ENCODE measurements around the gene DYSF.

Gene DYSF

DNA sequence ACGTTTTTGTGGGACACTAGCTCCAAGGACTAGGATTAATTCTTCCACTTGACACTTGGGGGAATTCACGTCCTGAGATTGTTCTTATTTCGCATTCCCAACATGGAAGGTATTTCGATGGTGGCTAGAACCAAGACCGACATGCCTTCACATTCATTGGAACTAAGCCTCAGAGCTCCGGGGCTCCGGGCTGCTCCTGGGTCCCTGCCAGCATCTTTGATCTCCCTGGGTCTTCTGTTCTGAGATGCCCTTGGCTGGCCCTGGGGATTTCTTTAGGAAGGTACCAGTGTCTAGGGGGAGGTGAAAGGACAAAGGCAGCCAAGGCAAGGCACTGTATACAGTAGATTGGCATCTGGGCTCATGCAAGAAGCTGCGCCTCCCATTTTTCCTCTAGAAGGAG is 76.8 kb downstream of the DYSF start:
- DNase-seq (ENCODE audit: low read depth) = no peak

GRCh38 chr2:71530641-71531332 is 77.4 kb downstream of the DYSF start:
- DNase-seq (ENCODE audit: low read depth) = no peak

DNA sequence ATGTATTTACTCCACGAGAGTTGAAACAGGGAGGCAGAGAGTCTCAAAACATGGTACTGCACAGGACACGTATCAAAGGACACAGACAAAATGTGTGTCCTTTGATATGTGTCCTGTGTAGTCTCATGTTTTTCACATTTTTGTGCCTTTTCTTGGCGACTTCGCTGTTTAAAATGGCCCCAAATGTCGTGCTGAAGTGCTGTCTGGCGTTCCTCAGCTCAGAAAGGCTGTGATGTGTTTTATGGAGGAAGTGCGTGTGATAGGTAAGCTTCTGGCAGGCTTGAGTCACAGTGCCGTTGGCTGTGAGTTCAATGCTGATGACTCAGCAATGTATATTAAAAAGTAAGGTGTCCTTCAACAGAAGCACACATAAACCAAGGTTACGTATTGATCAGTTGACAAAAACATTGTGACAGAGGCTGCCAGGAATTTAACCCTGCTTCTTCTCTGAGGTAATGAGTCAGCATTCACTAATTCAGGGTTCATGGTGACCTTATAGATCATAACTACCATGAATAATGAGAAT is 78.2 kb downstream of the DYSF start:
- no peak for DNase-seq (ENCODE audit: low read depth)

DNA sequence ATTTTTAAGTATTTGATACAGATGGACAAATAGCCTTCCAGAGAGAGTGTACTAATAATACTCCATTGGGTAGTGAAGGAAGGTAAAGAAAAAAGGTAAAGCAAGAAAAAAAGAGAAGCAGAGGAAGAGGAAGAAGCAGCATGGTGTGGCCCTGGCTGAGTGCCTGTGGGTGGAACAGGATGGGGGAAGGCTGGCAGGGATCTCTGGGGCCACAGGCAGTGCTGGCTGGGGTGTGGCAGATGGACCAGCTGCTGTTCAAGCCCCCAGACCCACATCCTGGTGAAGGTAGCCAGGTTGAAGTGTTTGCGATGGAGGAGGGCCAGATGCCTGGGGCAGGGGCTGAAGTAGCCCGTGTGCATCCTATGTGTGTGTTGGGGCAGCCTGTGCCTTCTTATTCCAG is 79.0 kb downstream of the DYSF start:
- no peak for DNase-seq (ENCODE audit: low read depth)

- DNase-seq (ENCODE audit: low read depth) = no peak
Observed at GRCh38 chr2:71534201-71534600, 80.8 kb downstream of the DYSF start.

DNA sequence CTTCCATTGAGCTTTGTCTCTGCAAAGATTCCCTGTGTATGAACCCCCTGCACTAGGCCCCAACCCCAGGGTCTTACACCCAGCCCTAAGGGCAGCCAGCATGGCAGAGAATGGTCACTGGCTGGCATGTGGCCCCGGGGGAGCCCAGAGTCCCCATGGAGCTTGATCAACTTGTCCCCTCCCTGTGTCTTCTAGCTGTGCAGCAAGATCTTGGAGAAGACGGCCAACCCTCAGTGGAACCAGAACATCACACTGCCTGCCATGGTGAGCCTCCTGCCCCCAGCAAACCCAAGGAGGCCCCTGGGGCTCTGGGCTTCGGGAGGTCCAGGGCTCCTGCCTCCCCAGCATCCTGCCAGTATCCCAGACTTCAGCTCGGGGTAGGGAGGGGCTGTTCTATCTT is 81.5 kb downstream of the DYSF start:
- no peak for DNase-seq (ENCODE audit: low read depth)

DNA sequence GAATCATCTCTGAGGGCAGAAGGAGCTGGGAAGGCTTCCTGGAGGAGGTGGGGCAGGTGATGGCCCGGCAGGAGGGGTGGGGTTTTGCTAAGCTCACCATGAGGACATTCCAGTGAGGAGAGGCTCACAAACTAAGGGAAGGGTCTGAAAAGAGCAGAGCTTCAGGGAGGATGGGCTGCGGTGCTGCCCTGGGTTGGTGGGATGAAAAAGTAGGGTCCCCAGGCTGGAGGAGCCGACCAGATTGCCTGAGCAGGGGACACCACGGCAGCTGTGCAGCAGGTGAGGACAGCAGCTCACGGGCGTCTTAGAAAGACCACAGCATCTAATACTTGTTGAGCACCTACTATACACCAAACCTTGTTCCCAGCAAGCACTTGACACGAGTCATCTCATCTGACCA is 82.2 kb downstream of the DYSF start:
- DNase-seq (ENCODE audit: low read depth) = no peak

- no peak for DNase-seq (ENCODE audit: low read depth)
Observed at GRCh38 chr2:71536226-71536671, 82.9 kb downstream of the DYSF start.

- no peak for DNase-seq (ENCODE audit: low read depth)
Observed at GRCh38 chr2:71538241-71538640, 84.9 kb downstream of the DYSF start.

DNA sequence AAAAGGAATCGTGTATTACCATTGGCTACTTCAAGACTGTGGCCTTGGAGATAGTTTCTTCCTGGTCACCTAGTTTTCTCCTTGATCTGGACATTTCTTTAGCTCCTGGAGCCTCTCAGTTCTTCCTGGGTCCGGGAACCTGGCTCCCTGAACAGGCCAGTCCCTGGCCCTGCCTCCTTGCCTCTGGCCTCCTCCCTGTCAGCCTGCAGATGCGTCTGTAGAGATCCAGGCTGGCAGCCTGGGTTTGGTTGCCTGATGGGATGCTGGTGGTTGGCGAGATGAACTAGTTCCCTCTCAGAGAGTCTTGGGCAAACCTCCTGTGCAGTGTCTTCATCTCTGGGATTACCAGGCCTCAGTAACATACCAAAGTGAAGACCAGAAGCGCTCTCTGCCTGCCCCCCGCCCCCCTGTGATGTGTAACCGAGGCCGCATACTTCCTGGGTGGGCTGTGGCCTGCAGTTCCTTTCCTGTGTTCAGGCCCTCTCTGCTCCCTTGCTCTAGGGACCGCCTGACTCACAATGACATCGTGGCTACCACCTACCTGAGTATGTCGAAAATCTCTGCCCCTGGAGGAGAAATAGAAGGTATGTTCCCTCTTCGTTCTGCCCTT is 85.4 kb downstream of the DYSF start:
- no peak for DNase-seq (ENCODE audit: low read depth)

DNA sequence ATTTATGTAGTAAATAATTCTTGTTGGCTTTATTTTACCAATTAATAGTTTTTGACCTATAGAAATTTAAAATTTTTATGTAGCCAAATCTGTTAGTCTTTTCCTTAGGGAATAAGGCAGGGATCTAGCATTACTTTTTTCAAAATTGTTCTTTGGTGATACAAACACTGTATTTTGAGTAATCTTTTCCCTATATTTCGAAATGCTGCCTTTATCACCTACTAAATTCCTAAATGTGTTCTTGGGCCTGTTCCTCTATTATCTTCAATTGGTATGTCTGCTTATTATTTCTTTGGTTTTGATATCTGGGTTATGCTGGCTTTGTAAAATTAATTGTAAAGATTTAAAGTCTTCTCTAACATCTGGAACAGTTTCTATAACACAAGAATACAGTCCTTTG is 87.5 kb downstream of the DYSF start:
- no peak for DNase-seq (ENCODE audit: low read depth)

DNA sequence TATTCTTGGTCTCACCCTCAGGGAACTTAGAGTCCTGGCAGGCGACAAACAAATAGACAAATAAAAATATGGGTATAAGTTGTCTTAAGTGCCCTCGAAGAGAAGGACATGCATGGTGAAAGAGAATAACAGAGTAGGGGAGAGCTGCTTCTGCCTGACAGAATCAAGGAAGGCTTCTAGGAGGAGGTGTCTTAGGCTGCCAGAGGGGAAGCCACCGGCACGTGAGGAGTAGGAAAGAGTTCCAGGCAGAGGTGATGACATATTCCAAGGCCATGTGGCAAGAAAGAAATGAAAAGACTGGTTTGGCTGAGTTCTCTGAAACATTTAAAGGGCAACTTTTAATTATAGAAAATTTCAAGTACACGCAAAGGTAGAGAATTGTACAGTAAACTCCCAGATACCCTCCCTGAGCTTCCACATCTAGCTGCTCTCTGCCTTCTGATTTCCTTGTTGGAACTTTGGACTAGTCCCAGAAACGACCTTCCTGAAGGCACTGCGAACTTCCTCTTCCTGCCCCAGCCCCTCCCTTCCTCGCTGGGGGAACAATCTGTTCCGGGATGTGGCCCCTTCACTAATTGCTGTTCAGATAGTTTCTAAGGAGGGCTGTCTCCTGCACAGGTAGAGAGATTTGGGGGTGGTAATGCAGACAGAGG is 91.7 kb downstream of the DYSF start:
- DNase-seq (ENCODE audit: low read depth) = no peak

GRCh38 chr2:71545572-71546274 is 92.4 kb downstream of the DYSF start:
- peak; percentile 27 for DNase-seq (ENCODE audit: low read depth)

DNA sequence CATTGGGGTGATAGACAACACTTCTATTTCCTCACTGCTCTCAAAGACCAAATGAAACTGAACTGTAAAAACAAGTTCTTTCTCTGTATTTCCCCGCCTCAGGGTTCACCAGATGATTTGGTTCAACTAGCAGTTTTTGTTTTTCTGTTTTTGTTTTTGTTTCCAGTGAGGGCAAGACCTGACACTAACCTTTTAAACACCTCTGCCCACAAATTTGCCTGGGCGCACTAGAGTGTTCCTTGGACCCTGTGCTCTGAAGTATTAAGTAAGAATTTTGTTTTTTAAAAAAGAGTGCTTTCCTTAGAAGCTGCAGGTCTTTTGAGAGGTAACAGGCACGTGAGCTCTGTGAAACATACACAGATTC is 92.9 kb downstream of the DYSF start:
- no peak for DNase-seq (ENCODE audit: low read depth)

- DNase-seq (ENCODE audit: low read depth) = no peak
Observed at GRCh38 chr2:71546777-71547281, 93.5 kb downstream of the DYSF start.

GRCh38 chr2:71547616-71548285 is 94.4 kb downstream of the DYSF start:
- DNase-seq (ENCODE audit: low read depth) = no peak

DNA sequence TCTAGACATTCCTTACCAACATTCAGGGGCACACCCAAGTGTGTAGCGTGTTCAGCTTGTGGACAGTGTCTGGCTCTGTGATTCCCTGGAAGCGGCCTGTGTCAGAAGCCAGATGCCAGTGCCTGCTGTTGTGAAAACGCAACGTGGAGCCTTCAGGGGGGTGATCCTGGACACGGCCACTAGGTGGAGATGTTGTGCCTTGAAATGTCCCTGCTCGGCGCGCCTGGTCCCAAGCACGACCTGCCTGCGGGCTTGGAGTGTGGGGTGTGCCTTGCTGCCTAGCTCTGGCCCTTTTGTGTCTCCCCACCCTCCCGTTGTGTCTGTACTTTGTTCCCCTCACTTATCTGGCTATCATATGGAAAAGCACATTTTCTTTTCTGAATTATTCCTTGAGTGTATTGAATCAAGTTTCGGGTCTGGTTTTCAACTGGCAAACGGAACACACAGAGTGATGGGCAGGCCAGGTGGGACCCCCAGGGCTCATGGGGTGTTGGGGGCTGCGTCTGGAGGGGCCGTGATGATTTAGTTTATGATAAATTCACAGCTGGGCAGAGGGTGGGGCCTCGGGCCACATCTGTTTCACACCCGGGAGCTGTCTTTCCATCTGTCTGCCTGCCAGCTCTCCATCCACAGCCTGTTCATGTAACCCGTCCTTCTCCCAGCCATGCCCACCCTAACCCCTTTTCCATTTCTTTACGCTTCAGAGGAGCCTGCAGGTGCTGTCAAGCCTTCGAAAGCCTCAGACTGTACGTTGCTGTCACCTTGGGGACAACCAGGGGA is 95.5 kb downstream of the DYSF start:
- peak; percentile 59 for DNase-seq (ENCODE audit: low read depth)

- DNase-seq (ENCODE audit: low read depth) = no peak
Observed at GRCh38 chr2:71550801-71551630, 97.7 kb downstream of the DYSF start.

DNA sequence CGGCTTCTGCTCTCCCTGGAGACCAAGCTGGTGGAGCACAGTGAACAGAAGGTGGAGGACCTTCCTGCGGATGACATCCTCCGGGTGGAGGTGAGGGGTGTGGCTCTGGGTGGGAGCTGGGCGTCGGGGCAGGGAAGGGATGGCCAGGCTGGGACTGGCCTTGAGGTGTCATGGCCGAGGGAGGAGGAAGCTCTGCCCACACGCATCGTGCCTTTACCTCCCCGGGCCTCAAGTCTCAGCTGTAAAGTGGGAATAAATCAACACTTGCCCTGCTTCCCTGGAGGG is 98.2 kb downstream of the DYSF start:
- no peak for DNase-seq (ENCODE audit: low read depth)

DNA sequence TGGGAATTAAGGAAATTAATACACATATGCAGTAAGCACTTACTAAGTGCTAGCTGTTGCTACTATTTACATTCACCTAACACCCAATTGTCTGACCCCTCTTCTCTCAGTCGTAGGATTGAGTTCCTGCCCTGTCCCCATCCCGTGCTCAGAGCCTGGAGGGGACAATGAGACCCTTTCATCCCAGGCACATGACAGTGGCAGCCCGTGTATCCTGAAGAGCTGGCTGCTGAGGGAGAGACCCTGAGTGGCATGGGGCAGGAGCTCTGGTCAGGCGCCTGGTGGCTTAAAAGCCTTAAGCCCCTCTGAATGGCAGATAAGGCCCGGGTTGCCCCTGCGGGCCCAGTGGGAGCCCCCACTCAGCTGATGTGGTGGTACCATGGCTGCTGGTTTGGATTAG is 99.0 kb downstream of the DYSF start:
- DNase-seq (ENCODE audit: low read depth) = no peak

Data from activated T-cell treated with anti-CD3 and anti-CD28 coated beads for 24 hours (primary cell).